Body of pancreas (tissue), 4 donors: Measurements from ENCODE around the gene AVPR1A.

Experiments used
- CTCF ChIP-seq, 7 experiments: fragments of 450-650 bp in 4 of 7; fragments of 200-600 bp in 3 of 7; sonication (generic) in 3 of 7; IDR thresholded peaks; one replicate each; pipeline ENCODE4 v1.5.1; 2016 to 2019; ENCODE audit warnings: antibody characterized with exemption in 7 of 7
- POLR2A ChIP-seq, 3 donors: fragments of 450-650 bp; IDR thresholded peaks; one replicate each; pipeline ENCODE4 v1.6.1; 2016; ENCODE audit warnings: antibody characterized with exemption in 3 of 3, mild to moderate bottlenecking in 2 of 3

DNA sequence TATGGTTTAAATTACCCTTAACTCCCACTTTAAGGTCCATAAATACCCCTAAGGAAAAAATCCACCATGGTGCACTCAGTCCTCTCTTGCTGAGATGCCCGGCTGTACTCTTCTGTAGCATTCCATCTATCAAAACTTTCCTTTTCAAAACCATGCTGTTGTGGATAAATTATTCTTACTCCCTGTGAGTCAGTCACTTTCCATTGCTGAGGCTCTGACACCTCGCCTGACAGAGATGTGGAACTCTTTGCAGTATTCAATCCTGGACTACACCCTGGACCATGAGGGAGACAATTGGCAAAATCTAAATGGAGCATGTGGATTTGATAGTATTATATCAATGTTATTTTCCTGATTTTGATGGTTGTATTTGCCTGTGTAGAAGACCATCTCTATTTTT, 49.1 kb downstream of the AVPR1A start:
- TF ChIP-seq CTCF (IDR thresholded peaks at IDR 0.05) (no peak), POLR2A (IDR thresholded peaks at IDR 0.05) (no peak)
